Naive thymus-derived CD8-positive, alpha-beta T cell (primary cell): ENCODE measurements around the gene KREMEN2. TPM values are rescaled to one million over a fixed set of nuclear protein-coding genes. Genes with fewer than 3 reads are reported as not detected.

Source experiments
- ATAC-seq, 2 donors: fragments of 150-1000 bp; cut with Tn5 transposase in 1 of 2; sonication (Bioruptor Pico), chemical (Tn5 transposase) in 1 of 2; 1 replicate in 1 of 2; 2 replicates in 1 of 2; pipeline ENCODE4 v1.10.0; 2021; ENCODE audit warnings: mild to moderate bottlenecking in 2 of 2, moderate library complexity in 2 of 2
- POLR2A ChIA-PET: fragments of 350-600 bp; sonication (Branson Sonifier 250); formaldehyde crosslinking; loops from one replicate; lab custom pipeline; 2021; ENCODE audit warnings: antibody characterized with exemption; lab: Charles Lee
- DNase-seq, 10 donors: peaks; one replicate each; pipeline versions ENCODE4 v3.0.0 to v3.0.0-alpha.2; 2020 to 2022
- H3K27ac Mint-ChIP-seq, 10 donors: one replicate each; pipeline ENCODE4 v1.8.0; 2020 to 2022; ENCODE audit warnings: mild to moderate bottlenecking in 10 of 10, mixed read lengths in 10 of 10, moderate library complexity in 4 of 10, inconsistent platforms in 1 of 10
- H3K27me3 Mint-ChIP-seq, 5 donors: one replicate each; pipeline ENCODE4 v1.8.0; 2021 to 2022; ENCODE audit warnings: mixed read lengths in 5 of 5
- H3K36me3 Mint-ChIP-seq, 3 donors: one replicate each; pipeline ENCODE4 v1.8.0; 2020 to 2022; ENCODE audit warnings: mixed read lengths in 3 of 3, mild to moderate bottlenecking in 2 of 3, inconsistent platforms in 1 of 3
- H3K4me1 Mint-ChIP-seq, 4 donors: one replicate each; pipeline ENCODE4 v1.8.0; 2021 to 2022; ENCODE audit warnings: mixed read lengths in 4 of 4
- H3K4me3 Mint-ChIP-seq, 10 donors: one replicate each; pipeline ENCODE4 v1.8.0; 2020 to 2022; ENCODE audit warnings: mild to moderate bottlenecking in 10 of 10, mixed read lengths in 10 of 10, moderate library complexity in 6 of 10, inconsistent platforms in 1 of 10
- H3K9me3 Mint-ChIP-seq, 9 donors: one replicate each; pipeline ENCODE4 v1.8.0; 2020 to 2022; ENCODE audit warnings: mixed read lengths in 9 of 9, mild to moderate bottlenecking in 3 of 9, inconsistent platforms in 1 of 9, moderate library complexity in 1 of 9
- polyA plus RNA-seq, 3 donors: library from polyadenylated mRNA; unstranded; fragments of 300-500 nt; fragmentation: Illumina TruSeq; gene quantifications; one replicate each; pipeline ENCODE4 v1.2.3, GENCODE V29; 2021
- total RNA-seq, 8 experiments: library from RNA in 2 of 8; stranded (reverse) in 2 of 8; gene quantifications; one replicate each; pipeline ENCODE4 v1.2.3 and lab custom pipeline; 2021 to 2026

KREMEN2 gene
- total and polyA plus RNA-seq, 5 experiments from 2014 or later = not detected

- POLR2A ChIA-PET = interaction anchor here (1.2 to 10.1 kb wide), 2 partner anchors 10 to 12 kb away, joined by 3 to 170 read pairs; partner anchors contain the start of genes CLDN6, HCFC1R1, THOC6 and TNFRSF12A
- no peak overlapping the region for H3K27ac Mint-ChIP-seq
These were observed 49.4 kb downstream of the KREMEN2 start for GRCh38 chr16:3013491-3013951.

DNA sequence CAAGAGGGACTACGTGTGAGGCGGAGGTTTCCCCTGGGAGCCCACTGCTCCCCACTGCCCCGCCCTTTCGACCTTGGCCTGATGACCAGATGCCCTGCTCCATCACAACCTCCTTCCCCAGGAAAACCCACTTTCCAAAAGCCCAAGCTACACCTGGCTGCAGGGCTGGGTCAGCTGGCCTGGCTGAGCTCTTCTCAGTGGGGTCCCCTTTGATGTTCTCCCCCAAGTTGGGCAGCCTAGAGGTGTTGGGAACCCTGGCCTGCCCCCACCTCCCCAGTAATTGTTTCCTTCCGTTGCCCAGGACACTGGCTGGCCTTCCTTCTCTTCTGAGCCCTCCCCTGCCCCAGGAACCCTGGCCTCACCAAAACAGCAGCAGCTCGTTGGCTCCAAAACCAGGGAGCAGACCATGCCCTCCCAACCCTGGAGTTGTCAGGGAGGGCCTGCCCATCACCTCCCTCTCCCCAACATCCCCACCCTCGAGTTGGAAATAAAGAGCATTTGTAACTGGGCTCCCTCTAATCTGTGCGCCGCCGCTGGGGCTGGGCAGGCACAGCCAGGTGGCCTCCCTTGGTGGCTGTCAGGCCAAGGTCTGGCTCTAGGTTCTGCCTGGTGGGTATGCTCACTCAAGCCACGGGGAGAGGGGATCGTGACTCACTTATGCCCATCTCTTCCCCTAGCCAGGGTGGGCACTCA, 50.1 kb downstream of the KREMEN2 start:
- peak in 1 of 10 donors; percentile 43 for DNase-seq
- Mint-ChIP-seq H3K36me3 (no peaks in the 10 kb centered on the region), H3K9me3 (no peaks in the 10 kb centered on the region), H3K4me3 (no peak overlapping the region), H3K27ac (no peak overlapping the region), H3K27me3 (peaks cover 0 to 13% (median 2%) of the 10 kb centered on the region in 5 donors), H3K4me1 (peaks cover 0 to 13% (median 7%) of the 10 kb centered on the region in 4 donors)
- POLR2A ChIA-PET = interaction anchor here (1.2 kb wide), 1 partner anchor 10 kb away, joined by 3 read pairs; no protein-coding TSS in a partner anchor
- ATAC-seq = no peak

More at GRCh38 chr16:3013491-3013951, 49.4 kb downstream of the KREMEN2 start:
- no peaks in the 10 kb centered on the region for H3K36me3 Mint-ChIP-seq
- peaks cover 0 to 13% (median 2%) of the 10 kb centered on the region in 5 donors for H3K27me3 Mint-ChIP-seq
- no peaks in the 10 kb centered on the region for H3K9me3 Mint-ChIP-seq
- no peak for ATAC-seq
- DNase-seq = peak in 1 of 10 donors; percentile 53
- peaks cover 2 to 17% (median 11%) of the 10 kb centered on the region in 4 donors for H3K4me1 Mint-ChIP-seq
- no peak overlapping the region for H3K4me3 Mint-ChIP-seq

GRCh38 chr16:3014971-3015370, 50.9 kb downstream of the KREMEN2 start:
- no peaks in the 10 kb centered on the region for H3K36me3 Mint-ChIP-seq
- ATAC-seq (no peak), DNase-seq (peak in 1 of 10 donors; percentile 40)
- POLR2A ChIA-PET = interaction anchor here (0.8 kb wide), 1 partner anchor 13 kb away, joined by 3 read pairs; no protein-coding TSS in a partner anchor
- H3K9me3 Mint-ChIP-seq = no peaks in the 10 kb centered on the region
- peaks cover 0 to 13% (median 2%) of the 10 kb centered on the region in 5 donors for H3K27me3 Mint-ChIP-seq
- peaks cover under 1 to 19% (median 13%) of the 10 kb centered on the region in 4 donors for H3K4me1 Mint-ChIP-seq
- H3K4me3 Mint-ChIP-seq = no peak overlapping the region
- no peak overlapping the region for H3K27ac Mint-ChIP-seq

- Mint-ChIP-seq H3K9me3 (no peaks in the 10 kb centered on the region), H3K4me3 (peak overlapping the region in 1 of 10 donors; percentile 74), H3K27me3 (peaks cover 0 to 13% (median 2%) of the 10 kb centered on the region in 5 donors), H3K27ac (peak overlapping the region in 1 of 10 donors; percentile 52), H3K4me1 (peaks cover 2 to 25% (median 20%) of the 10 kb centered on the region in 4 donors), H3K36me3 (no peaks in the 10 kb centered on the region)
- no peak for ATAC-seq
- no peak for DNase-seq
- POLR2A ChIA-PET = no interaction called here
These were observed 51.9 kb downstream of the KREMEN2 start for GRCh38 chr16:3015865-3016521.

DNA sequence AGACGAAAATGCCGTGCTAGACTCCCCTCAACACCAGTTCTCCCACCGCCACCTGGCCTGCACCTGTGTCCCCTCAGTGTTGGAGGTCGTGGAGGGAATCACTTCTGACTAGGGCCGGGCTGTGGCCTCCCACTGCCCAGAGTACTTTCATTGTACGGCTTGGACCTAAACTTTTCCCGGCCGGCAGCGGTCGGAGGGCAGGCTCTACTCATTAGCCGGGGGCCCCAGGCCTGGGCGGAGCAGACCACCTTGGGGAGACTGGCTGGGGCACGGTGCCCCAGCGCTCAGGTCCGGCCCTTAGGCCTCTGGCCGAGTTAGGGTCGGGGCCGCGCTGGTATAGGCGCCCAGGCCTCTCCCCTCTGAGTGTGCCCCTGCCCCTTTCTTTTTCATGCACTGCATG, 53.3 kb downstream of the KREMEN2 start:
- peaks cover 0 to 7% (median 2%) of the 10 kb centered on the region in 5 donors for H3K27me3 Mint-ChIP-seq
- no peaks in the 10 kb centered on the region for H3K9me3 Mint-ChIP-seq
- no peak overlapping the region for H3K4me3 Mint-ChIP-seq
- no peaks in the 10 kb centered on the region for H3K36me3 Mint-ChIP-seq
- POLR2A ChIA-PET = no interaction called here
- no peak overlapping the region for H3K27ac Mint-ChIP-seq
- H3K4me1 Mint-ChIP-seq = peaks cover 13 to 39% (median 32%) of the 10 kb centered on the region in 4 donors
- peak in 1 of 10 donors; percentile 52 for DNase-seq
- no peak for ATAC-seq

Other genes with a start within 250 kb of the KREMEN2 start
- gene PRSS27, start 244.1 kb upstream of the KREMEN2 start, total RNA-seq = 1 to 10 TPM in 1 of 2 experiments, under 1 TPM in 1; 0.81 to 1.2 TPM
- under 1 TPM in 1 of 3 donors, not detected in 2; 0.06 TPM for gene PRSS27, start 244.1 kb upstream of the KREMEN2 start, polyA plus RNA-seq
- gene SRRM2, start 211.6 kb upstream of the KREMEN2 start, total RNA-seq = 100 to 1,000 TPM; 927 to 965 TPM
- gene SRRM2, start 211.6 kb upstream of the KREMEN2 start, polyA plus RNA-seq = 100 to 1,000 TPM in 1 of 3 donors, 10 to 100 TPM in 2; 25.5 to 110 (median 62.4) TPM
- 100 to 1,000 TPM; 121 to 137 TPM for gene ELOB, start 187.0 kb upstream of the KREMEN2 start, total RNA-seq
- gene ELOB, start 187.0 kb upstream of the KREMEN2 start, polyA plus RNA-seq = 100 to 1,000 TPM; 230 to 301 (median 288) TPM
- gene PRSS33, start 176.7 kb upstream of the KREMEN2 start, total RNA-seq = not detected
- under 1 TPM in 1 of 3 donors, not detected in 2; 0.99 TPM for gene PRSS33, start 176.7 kb upstream of the KREMEN2 start, polyA plus RNA-seq
- not detected for gene PRSS41, start 165.8 kb upstream of the KREMEN2 start, total RNA-seq
- gene PRSS41, start 165.8 kb upstream of the KREMEN2 start, polyA plus RNA-seq = not detected
- gene PRSS21, start 147.0 kb upstream of the KREMEN2 start, total RNA-seq = 1 to 10 TPM; 2.0 to 2.9 TPM
- 10 to 100 TPM in 1 of 3 donors, 1 to 10 TPM in 2; 1.5 to 14.7 (median 3.2) TPM for gene PRSS21, start 147.0 kb upstream of the KREMEN2 start, polyA plus RNA-seq
- not detected for gene ZG16B, start 134.0 kb upstream of the KREMEN2 start, total RNA-seq
- gene ZG16B, start 134.0 kb upstream of the KREMEN2 start, polyA plus RNA-seq = not detected
- gene PRSS22, start 106.1 kb upstream of the KREMEN2 start, total RNA-seq = not detected
- not detected for gene PRSS22, start 106.1 kb upstream of the KREMEN2 start, polyA plus RNA-seq
- 10 to 100 TPM; 22.2 to 26.0 TPM for gene FLYWCH2, start 81.1 kb upstream of the KREMEN2 start, total RNA-seq
- gene FLYWCH2, start 81.1 kb upstream of the KREMEN2 start, polyA plus RNA-seq = 10 to 100 TPM; 18.0 to 28.8 (median 26.5) TPM
- gene FLYWCH1, start 52.3 kb upstream of the KREMEN2 start, total RNA-seq = 100 to 1,000 TPM; 109 to 113 TPM
- 10 to 100 TPM in 2 of 3 donors, 1 to 10 TPM in 1; 5.9 to 18.4 (median 13.5) TPM for gene FLYWCH1, start 52.3 kb upstream of the KREMEN2 start, polyA plus RNA-seq
- gene PAQR4, start 5.1 kb downstream of the KREMEN2 start, total RNA-seq = under 1 TPM; 0.27 to 0.60 TPM
- under 1 TPM in 2 of 3 donors, not detected in 1; 0.28 to 0.79 TPM for gene PAQR4, start 5.1 kb downstream of the KREMEN2 start, polyA plus RNA-seq
- gene PKMYT1, start 16.2 kb downstream of the KREMEN2 start, total RNA-seq = not detected
- gene PKMYT1, start 16.2 kb downstream of the KREMEN2 start, polyA plus RNA-seq = under 1 TPM in 1 of 3 donors, not detected in 2; 0.37 TPM
- gene CLDN9, start 48.6 kb downstream of the KREMEN2 start, total RNA-seq = not detected
- gene CLDN9, start 48.6 kb downstream of the KREMEN2 start, polyA plus RNA-seq = not detected
- gene CLDN6, start 53.9 kb downstream of the KREMEN2 start, total RNA-seq = not detected
- gene CLDN6, start 53.9 kb downstream of the KREMEN2 start, polyA plus RNA-seq = not detected
- gene TNFRSF12A, start 56.1 kb downstream of the KREMEN2 start, total RNA-seq = under 1 TPM in 1 of 2 experiments, not detected in 1; 0.57 TPM
- gene TNFRSF12A, start 56.1 kb downstream of the KREMEN2 start, polyA plus RNA-seq = under 1 TPM in 1 of 3 donors, not detected in 2; 0.33 TPM
- gene HCFC1R1, start 59.7 kb downstream of the KREMEN2 start, total RNA-seq = 10 to 100 TPM; 14.0 to 15.1 TPM
- 10 to 100 TPM; 13.1 to 16.5 (median 16.5) TPM for gene HCFC1R1, start 59.7 kb downstream of the KREMEN2 start, polyA plus RNA-seq
- gene THOC6, start 59.8 kb downstream of the KREMEN2 start, total RNA-seq = 10 to 100 TPM; 24.2 to 24.9 TPM
- 10 to 100 TPM; 45.2 to 59.0 (median 58.8) TPM for gene THOC6, start 59.8 kb downstream of the KREMEN2 start, polyA plus RNA-seq
- gene BICDL2, start 72.7 kb downstream of the KREMEN2 start, total RNA-seq = not detected
- not detected for gene BICDL2, start 72.7 kb downstream of the KREMEN2 start, polyA plus RNA-seq
- gene MMP25, start 82.3 kb downstream of the KREMEN2 start, total RNA-seq = under 1 TPM; 0.38 to 0.60 TPM
- gene MMP25, start 82.3 kb downstream of the KREMEN2 start, polyA plus RNA-seq = under 1 TPM; 0.36 to 0.94 (median 0.60) TPM
- 100 to 1,000 TPM; 363 to 375 TPM for gene IL32, start 101.4 kb downstream of the KREMEN2 start, total RNA-seq
- 1,000 to 10,000 TPM; 1,686 to 2,118 (median 1,952) TPM for gene IL32, start 101.4 kb downstream of the KREMEN2 start, polyA plus RNA-seq
- gene ZSCAN10, start 135.0 kb downstream of the KREMEN2 start, total RNA-seq = under 1 TPM in 1 of 2 experiments, not detected in 1; 0.26 TPM
- gene ZSCAN10, start 135.0 kb downstream of the KREMEN2 start, polyA plus RNA-seq = not detected
- not detected for gene ZNF205, start 148.3 kb downstream of the KREMEN2 start, total RNA-seq
- gene ZNF205, start 148.3 kb downstream of the KREMEN2 start, polyA plus RNA-seq = not detected
- 1 to 10 TPM; 8.9 to 9.2 TPM for gene ZNF213, start 170.8 kb downstream of the KREMEN2 start, total RNA-seq
- gene ZNF213, start 170.8 kb downstream of the KREMEN2 start, polyA plus RNA-seq = 1 to 10 TPM in 1 of 3 donors, under 1 TPM in 2; 0.27 to 2.5 (median 0.90) TPM
- gene OR1F1, start 223.9 kb downstream of the KREMEN2 start, total RNA-seq = not detected
- not detected for gene OR1F1, start 223.9 kb downstream of the KREMEN2 start, polyA plus RNA-seq